GM12872 (cell line): ENCODE measurements around the gene RNF144B.

Source experiments
- CTCF ChIP-seq: IDR thresholded peaks from 3 replicates; pipeline ENCODE4 v1.5.1; 2011; ENCODE audit warnings: low read depth, mild to moderate bottlenecking, low read length, moderate library complexity; ENCODE audit not compliant: insufficient read depth

Gene RNF144B

GRCh38 chr6:18400831-18401446 lies 13.8 kb downstream of the RNF144B start:
- no peak for TF ChIP-seq CTCF

- no peak for TF ChIP-seq CTCF
Observed at GRCh38 chr6:18405477-18406293, 18.5 kb downstream of the RNF144B start.

GRCh38 chr6:18406955-18407749 lies 20.0 kb downstream of the RNF144B start:
- TF ChIP-seq CTCF, result no peak

- no peak for TF ChIP-seq CTCF
Observed at GRCh38 chr6:18410412-18410811, 23.3 kb downstream of the RNF144B start.

- no peak for TF ChIP-seq CTCF
Observed at GRCh38 chr6:18412068-18412467, 24.9 kb downstream of the RNF144B start.

- no peak for TF ChIP-seq CTCF
Observed at GRCh38 chr6:18412644-18413043, 25.5 kb downstream of the RNF144B start.

- no peak for TF ChIP-seq CTCF
Observed at GRCh38 chr6:18413381-18413780, 26.2 kb downstream of the RNF144B start.
